H1 (cell line): ENCODE results near the gene HNRNPDL. TPM values are rescaled to one million over a fixed set of nuclear protein-coding genes. Genes with fewer than 3 reads are reported as not detected.

ENCODE experiments used
- CTCF ChIA-PET: fragments of 300-600 bp; sonication (Branson Sonifier 250); formaldehyde crosslinking; loops from one replicate; lab custom pipeline; 2021; ENCODE audit not compliant: partially characterized antibody; lab: Charles Lee
- POLR2A ChIA-PET: fragments of 300-600 bp; sonication (Branson Sonifier 250); formaldehyde crosslinking; loops from one replicate; lab custom pipeline; 2021; ENCODE audit warnings: inconsistent platforms; ENCODE audit not compliant: partially characterized antibody; lab: Charles Lee
- DNase-seq, 2 experiments: peaks; one replicate each; pipeline versions ENCODE4 v3.0.0 to v3.0.0-alpha.2; 2010 to 2022; ENCODE audit warnings: low spot score in 2 of 2, low read depth in 1 of 2, mixed read lengths in 1 of 2
- FAIRE-seq: peaks from 2 replicates; lab custom pipeline; 2011; peaks lifted over from hg19 to GRCh38; lab: Jason Lieb, UNC
- H2AFZ ChIP-seq: 2 replicates; pipeline ENCODE4 v1.8.1; 2012; ENCODE audit warnings: low read length, inconsistent platforms
- H2AK5ac ChIP-seq: 2 replicates; pipeline ENCODE4 v1.6.1; 2013; ENCODE audit warnings: low read depth, low read length
- H2BK120ac ChIP-seq: replicated peaks from 2 replicates; pipeline ENCODE3; 2013; ENCODE audit warnings: low read depth, low read length, inconsistent platforms
- H2BK12ac ChIP-seq: 2 replicates; pipeline ENCODE4 v1.6.1; 2013; ENCODE audit warnings: low read depth, low read length
- H2BK15ac ChIP-seq: 2 replicates; pipeline ENCODE4 v1.6.1; 2013; ENCODE audit warnings: low read length
- H2BK20ac ChIP-seq: 2 replicates; pipeline ENCODE4 v1.6.1; 2013; ENCODE audit warnings: low read length
- H2BK5ac ChIP-seq: 2 replicates; pipeline ENCODE4 v1.6.1; 2013; ENCODE audit warnings: low read depth, low read length
- H3K14ac ChIP-seq: 2 replicates; pipeline ENCODE4 v1.6.1; 2013; ENCODE audit warnings: inconsistent platforms; ENCODE audit not compliant: insufficient read length
- H3K18ac ChIP-seq: 2 replicates; pipeline ENCODE4 v1.6.1; 2013; ENCODE audit warnings: low read length; ENCODE audit errors: extremely low read depth
- H3K23ac ChIP-seq: 2 replicates; pipeline ENCODE4 v1.6.1; 2013; ENCODE audit warnings: inconsistent platforms; ENCODE audit not compliant: insufficient read length
- H3K23me2 ChIP-seq: 2 replicates; pipeline ENCODE4 v1.6.1; 2013; ENCODE audit warnings: low read depth, low read length
- H3K27ac ChIP-seq: 2 replicates; pipeline ENCODE4 v1.6.1; 2011; ENCODE audit warnings: low read depth, low read length, inconsistent platforms
- H3K27me3 ChIP-seq, 4 experiments: replicated peaks in 1 of 4; 1 replicate in 1 of 4; 2 replicates in 3 of 4; pipeline versions ENCODE4 v1.6.1 to v1.8.1; 2011 to 2013; ENCODE audit warnings: low read length in 3 of 4, mild to moderate bottlenecking in 3 of 4, inconsistent platforms in 2 of 4, mixed read lengths in 2 of 4, moderate library complexity in 1 of 4; ENCODE audit not compliant: control insufficient read depth in 3 of 4, insufficient read depth in 3 of 4; ENCODE audit errors: extremely low read depth in 1 of 4
- H3K36me3 ChIP-seq, 4 experiments: 2 replicates each; pipeline versions ENCODE4 v1.6.1 to v1.8.1; 2011 to 2013; ENCODE audit warnings: mild to moderate bottlenecking in 4 of 4, low read length in 3 of 4, moderate library complexity in 2 of 4, control low read depth in 1 of 4, inconsistent platforms in 1 of 4; ENCODE audit not compliant: insufficient read depth in 4 of 4, control insufficient read depth in 2 of 4
- H3K4ac ChIP-seq: replicated peaks from 2 replicates; pipeline ENCODE3; 2013; ENCODE audit warnings: low read length, low read depth, mixed read lengths, inconsistent platforms; ENCODE audit not compliant: insufficient read length
- H3K4me1 ChIP-seq, 4 experiments: replicated peaks in 1 of 4; 1 replicate in 1 of 4; 2 replicates in 3 of 4; pipeline versions ENCODE4 v1.6.1 to v1.8.1; 2011 to 2013; ENCODE audit warnings: low read length in 3 of 4, inconsistent platforms in 2 of 4, mixed read lengths in 1 of 4; ENCODE audit not compliant: insufficient read depth in 4 of 4, control insufficient read depth in 3 of 4
- H3K4me2 ChIP-seq, 2 experiments: 2 replicates each; pipeline versions ENCODE4 v1.6.1 to v1.8.1; 2011 to 2013; ENCODE audit warnings: low read depth in 2 of 2, low read length in 2 of 2, control low read depth in 1 of 2, inconsistent platforms in 1 of 2, mild to moderate bottlenecking in 1 of 2; ENCODE audit not compliant: insufficient read depth in 1 of 2
- H3K4me3 ChIP-seq, 4 experiments: fragments of 200-600, 300-600 bp in 1 of 4; sonication (generic), shearing (Covaris generic), sonication (Bioruptor Twin) in 1 of 4; 2 replicates each; pipeline versions ENCODE4 v1.5.1 to v1.8.1; 2011 to 2016; ENCODE audit warnings: low read length in 4 of 4, low read depth in 3 of 4, control low read depth in 2 of 4, inconsistent platforms in 2 of 4, mild to moderate bottlenecking in 2 of 4, mixed read lengths in 1 of 4, moderate library complexity in 1 of 4; ENCODE audit not compliant: insufficient read depth in 2 of 4; ENCODE audit errors: extremely low read depth in 1 of 4
- H3K56ac ChIP-seq: replicated peaks from 2 replicates; pipeline ENCODE3; 2013; ENCODE audit warnings: low read depth, mild to moderate bottlenecking, mixed read lengths, low read length, inconsistent platforms; ENCODE audit not compliant: insufficient read length
- H3K79me1 ChIP-seq: 2 replicates; pipeline ENCODE4 v1.6.1; 2013; ENCODE audit warnings: low read depth, low read length, control low read depth
- H3K79me2 ChIP-seq, 2 experiments: 2 replicates each; pipeline versions ENCODE4 v1.6.1 to v1.8.1; 2012 to 2013; ENCODE audit warnings: low read length in 2 of 2, mild to moderate bottlenecking in 2 of 2, inconsistent platforms in 1 of 2; ENCODE audit not compliant: insufficient read depth in 2 of 2, control insufficient read depth in 1 of 2
- H3K9ac ChIP-seq, 4 experiments: replicated peaks in 1 of 4; 1 replicate in 1 of 4; 2 replicates in 3 of 4; pipeline versions ENCODE4 v1.6.1 to v1.8.1; 2011 to 2013; ENCODE audit warnings: low read depth in 3 of 4, low read length in 3 of 4, control low read depth in 2 of 4, mild to moderate bottlenecking in 2 of 4, moderate library complexity in 2 of 4, inconsistent platforms in 1 of 4; ENCODE audit errors: extremely low read depth in 1 of 4
- H3K9me3 ChIP-seq, 2 experiments: 2 replicates each; pipeline versions ENCODE4 v1.6.1 to v1.8.1; 2012 to 2013; ENCODE audit warnings: mild to moderate bottlenecking in 2 of 2, moderate library complexity in 2 of 2, control low read depth in 1 of 2, inconsistent platforms in 1 of 2, low read depth in 1 of 2, low read length in 1 of 2, mixed read lengths in 1 of 2; ENCODE audit not compliant: insufficient read depth in 2 of 2
- H4K20me1 ChIP-seq, 2 experiments: replicated peaks in 1 of 2; 2 replicates each; pipeline versions ENCODE3 to v1.8.1; 2011 to 2013; ENCODE audit warnings: inconsistent platforms in 2 of 2, low read length in 2 of 2, mild to moderate bottlenecking in 1 of 2; ENCODE audit not compliant: insufficient read depth in 2 of 2, control insufficient read depth in 1 of 2
- H4K5ac ChIP-seq: 2 replicates; pipeline ENCODE4 v1.6.1; 2013; ENCODE audit warnings: low read length, low read depth, mixed read lengths, inconsistent platforms; ENCODE audit not compliant: insufficient read length
- H4K8ac ChIP-seq: 2 replicates; pipeline ENCODE4 v1.8.0; 2013; ENCODE audit warnings: mild to moderate bottlenecking, moderate library complexity, low read length, inconsistent platforms; ENCODE audit not compliant: insufficient read depth; ENCODE audit errors: extremely low read depth
- H4K91ac ChIP-seq: replicated peaks from 2 replicates; pipeline ENCODE3; 2013; ENCODE audit warnings: low read length, mixed read lengths, inconsistent platforms; ENCODE audit not compliant: insufficient read length
- YY1 ChIP-seq: IDR thresholded peaks from 2 replicates; pipeline ENCODE4 v1.6.1; 2011; ENCODE audit warnings: low read depth, mild to moderate bottlenecking, low read length
- WGBS, 2 experiments: shearing (Covaris generic) in 1 of 2; methylation state at CpG; one replicate each; pipeline versions ENCODE4 v1.1.6 to v1.1.7; 2013 to 2015; ENCODE audit warnings: low lambda C conversion rate in 2 of 2, mixed read lengths in 2 of 2, inconsistent platforms in 1 of 2, low coverage in 1 of 2, missing lambda C conversion rate in 1 of 2; ENCODE audit not compliant: insufficient replicate concordance in 2 of 2, insufficient coverage in 1 of 2, insufficient read length in 1 of 2; ENCODE audit errors: extremely low coverage in 1 of 2, missing lambda C conversion rate in 1 of 2; 5-methylcytosine and 5-hydroxymethylcytosine counted together
- polyA plus RNA-seq, 7 experiments: library from polyadenylated mRNA; depleted of rRNA in 3 of 7; stranded (reverse) in 5 of 7; unstranded in 2 of 7; fragments of >200 nt in 5 of 7; fragments of 200-250 nt in 2 of 7; gene quantifications; 1 replicate in 5 of 7; 2 replicates in 1 of 7; 4 replicates in 1 of 7; pipeline versions ENCODE4 v1.2.1 to v1.2.3, GENCODE V29; 2011 to 2013; ENCODE audit warnings: missing spikeins in 2 of 7, mixed read lengths in 2 of 7
- total RNA-seq: library from RNA; stranded (reverse); fragmentation: NEBNext Ultra II Directional; extraction: Animal tissue kit (Norgen Biotek cat#: 25700); gene quantifications from 2 replicates; pipeline ENCODE4 v1.2.1, GENCODE V29; 2021

The HNRNPDL gene
- total and polyA plus RNA-seq, 2 of the 8 experiments (the other 6 are each of a cell fraction or from before 2014, with no cell fraction given) = 197 to 411 TPM

GRCh38 chr4:82419451-82419850, 10.8 kb downstream of the HNRNPDL start:
- ChIA-PET POLR2A (interaction anchor here (0.6 to 3.0 kb wide), 5 partner anchors 9 to 63 kb away, joined by 3 to 53 read pairs (median 6); partner anchors contain the start of gene HNRNPDL), CTCF (interaction anchor here (0.6 to 1.2 kb wide), 2 partner anchors 10 to 22 kb away, joined by 3 to 4 read pairs; no protein-coding TSS in a partner anchor)
- H3K23ac ChIP-seq = no peak overlapping the region
- H3K23me2 ChIP-seq = no peaks in the 10 kb centered on the region
- no peak overlapping the region for H2BK120ac ChIP-seq
- H2AFZ ChIP-seq = no peak overlapping the region
- H3K4me2 ChIP-seq = no peak overlapping the region
- no peak overlapping the region for H3K14ac ChIP-seq
- FAIRE-seq (no peak), DNase-seq (no peak)
- no peak overlapping the region for H4K5ac ChIP-seq
- no peak overlapping the region for H2AK5ac ChIP-seq
- H3K9ac ChIP-seq = no peak overlapping the region
- no peak for TF ChIP-seq YY1
- no peak overlapping the region for H2BK5ac ChIP-seq
- no peak overlapping the region for H2BK15ac ChIP-seq
- H3K79me1 ChIP-seq = no peaks in the 10 kb centered on the region
- H2BK12ac ChIP-seq = no peak overlapping the region
- no peak overlapping the region for H3K56ac ChIP-seq
- peaks cover 0 to 2% of the 10 kb centered on the region in 2 experiments; a peak in 1 of 4 replicates for H3K9me3 ChIP-seq
- no peak overlapping the region for H3K18ac ChIP-seq
- no peak overlapping the region for H3K4me3 ChIP-seq
- H3K79me2 ChIP-seq = no peaks in the 10 kb centered on the region; a peak in 1 of 4 replicates
- H2BK20ac ChIP-seq = no peak overlapping the region
- H3K36me3 ChIP-seq = peaks cover 0 to 16% (median 8%) of the 10 kb centered on the region in 4 experiments; a peak in 5 of 8 replicates
- no peak overlapping the region for H3K4ac ChIP-seq
- peaks cover 0 to 5% of the 10 kb centered on the region in 2 experiments for H4K20me1 ChIP-seq
- no peak overlapping the region for H3K27ac ChIP-seq
- H4K91ac ChIP-seq = no peak overlapping the region
- H3K27me3 ChIP-seq = no peaks in the 10 kb centered on the region
- H3K4me1 ChIP-seq = no peaks in the 10 kb centered on the region
- 81% methylated on average over 2 of the region's 3 CpGs; no CpG with 5 or more reads in 1 of the 2 experiments for WGBS, 2 experiments
- no peak overlapping the region for H4K8ac ChIP-seq
